Measurements from ENCODE around the gene EPB41L4B.

Gene EPB41L4B

GRCh38 chr9:109198736-109199382, 122.0 kb downstream of the EPB41L4B start:
- no peak for DNase-seq (ENCODE audit: low spot score)

- DNase-seq (ENCODE audit: low spot score) = no peak
Measured at GRCh38 chr9:109193974-109194556, 126.8 kb downstream of the EPB41L4B start.

GRCh38 chr9:109192732-109193361, 128.0 kb downstream of the EPB41L4B start:
- peak; percentile 61 for DNase-seq (ENCODE audit: low spot score)

GRCh38 chr9:109191746-109192145, 129.1 kb downstream of the EPB41L4B start:
- DNase-seq (ENCODE audit: low spot score) = no peak

- no peak for DNase-seq (ENCODE audit: low spot score)
Measured at GRCh38 chr9:109190151-109190550, 130.7 kb downstream of the EPB41L4B start.

GRCh38 chr9:109186857-109187520, 133.9 kb downstream of the EPB41L4B start:
- no peak for DNase-seq (ENCODE audit: low spot score)

- DNase-seq (ENCODE audit: low spot score) = peak; percentile 71
Measured at GRCh38 chr9:109182940-109183798, 137.7 kb downstream of the EPB41L4B start.

GRCh38 chr9:109182550-109182939, 138.3 kb downstream of the EPB41L4B start:
- DNase-seq (ENCODE audit: low spot score) = no peak

- DNase-seq (ENCODE audit: low spot score) = no peak
Measured at GRCh38 chr9:109181284-109181683, 139.6 kb downstream of the EPB41L4B start.

- no peak for DNase-seq (ENCODE audit: low spot score)
Measured at GRCh38 chr9:109179801-109180523, 140.9 kb downstream of the EPB41L4B start.

GRCh38 chr9:109176963-109177362, 143.9 kb downstream of the EPB41L4B start:
- no peak for DNase-seq (ENCODE audit: low spot score)

GRCh38 chr9:109176386-109176785, 144.5 kb downstream of the EPB41L4B start:
- no peak for DNase-seq (ENCODE audit: low spot score)

GRCh38 chr9:109172935-109173334, 147.9 kb downstream of the EPB41L4B start:
- no peak for DNase-seq (ENCODE audit: low spot score)

- DNase-seq (ENCODE audit: low spot score) = peak; percentile 53
Measured at GRCh38 chr9:109171926-109172325, 148.9 kb downstream of the EPB41L4B start.

GRCh38 chr9:109168170-109168569, 152.7 kb downstream of the EPB41L4B start:
- no peak for DNase-seq (ENCODE audit: low spot score)

- DNase-seq (ENCODE audit: low spot score) = no peak
Measured at GRCh38 chr9:109167716-109168115, 153.1 kb downstream of the EPB41L4B start.

GRCh38 chr9:109166771-109167601, 153.9 kb downstream of the EPB41L4B start, which contains the start of gene FRRS1L:
Gene FRRS1L (minus strand): TSS chr9:109167249. CDS start chr9:109167138, 111 bp downstream.
- DNase-seq (ENCODE audit: low spot score) = peak; percentile 79

GRCh38 chr9:109166171-109166770, 154.6 kb downstream of the EPB41L4B start:
- no peak for DNase-seq (ENCODE audit: low spot score)

- no peak for DNase-seq (ENCODE audit: low spot score)
Measured at GRCh38 chr9:109164042-109164441, 156.8 kb downstream of the EPB41L4B start.

GRCh38 chr9:109163194-109163593, 157.7 kb downstream of the EPB41L4B start:
- DNase-seq (ENCODE audit: low spot score) = no peak
